ENCODE results near the gene RAB7A.

- TF ChIP-seq POLR2A (IDR thresholded peaks at IDR 0.05; ENCODE audit: low read depth, low read length) (no peak), CTCF (conservative IDR thresholded peaks at IDR 0.05; ENCODE audit: low read depth, low read length) (no peak), RFX5 (IDR thresholded peaks at IDR 0.05; ENCODE audit: low read depth, low read length) (no peak), RAD21 (IDR thresholded peaks at IDR 0.05; ENCODE audit: low read length) (no peak), BHLHE40 (IDR thresholded peaks at IDR 0.05; ENCODE audit: low read depth, low read length) (no peak)
- TF ChIP-seq, protein P1, sequence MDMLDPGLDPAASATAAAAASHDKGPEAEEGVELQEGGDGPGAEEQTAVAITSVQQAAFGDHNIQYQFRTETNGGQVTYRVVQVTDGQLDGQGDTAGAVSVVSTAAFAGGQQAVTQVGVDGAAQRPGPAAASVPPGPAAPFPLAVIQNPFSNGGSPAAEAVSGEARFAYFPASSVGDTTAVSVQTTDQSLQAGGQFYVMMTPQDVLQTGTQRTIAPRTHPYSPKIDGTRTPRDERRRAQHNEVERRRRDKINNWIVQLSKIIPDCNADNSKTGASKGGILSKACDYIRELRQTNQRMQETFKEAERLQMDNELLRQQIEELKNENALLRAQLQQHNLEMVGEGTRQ (IDR thresholded peaks at IDR 0.05; ENCODE audit: low read depth, low read length): no peak
These were observed 1.1 kb downstream of the RAB7A start for GRCh38 chr3:128727059-128727458.
